Thyroid gland (tissue), 4 donors: ENCODE data around the gene ACP7.

Experiments
- POLR2A ChIP-seq, 2 donors: fragments of 450-650 bp; IDR thresholded peaks; one replicate each; pipeline ENCODE4 v1.6.1; 2017; ENCODE audit warnings: antibody characterized with exemption in 2 of 2, mild to moderate bottlenecking in 2 of 2, moderate library complexity in 1 of 2
- TF ChIP-seq, protein P1 (sequence below), 6 experiments: fragments of 200-600 bp in 3 of 6; fragments of 450-650 bp in 3 of 6; sonication (generic) in 3 of 6; IDR thresholded peaks; one replicate each; pipeline ENCODE4 v1.5.1; 2016 to 2019; ENCODE audit warnings: antibody characterized with exemption in 6 of 6, mild to moderate bottlenecking in 2 of 6, inconsistent platforms in 1 of 6, moderate library complexity in 1 of 6

DNA sequence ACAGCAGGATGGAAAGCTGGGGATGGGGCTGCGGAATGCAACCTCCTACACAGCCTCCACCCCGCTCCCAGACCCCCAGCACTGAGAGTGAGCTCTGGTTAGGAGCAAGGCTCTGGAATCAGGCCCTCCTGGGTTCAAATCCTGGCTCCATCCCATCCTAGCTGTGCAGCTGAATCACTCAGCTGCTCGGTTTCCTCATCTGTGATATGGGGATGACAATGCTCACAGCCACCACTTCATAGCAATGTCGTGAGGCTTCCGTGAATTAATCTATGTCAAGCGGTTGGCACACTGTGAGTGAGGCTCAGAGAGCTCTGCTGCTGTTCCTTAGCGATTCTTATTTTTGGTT lies 538 bp downstream of the ACP7 start:
- TF ChIP-seq, protein P1, sequence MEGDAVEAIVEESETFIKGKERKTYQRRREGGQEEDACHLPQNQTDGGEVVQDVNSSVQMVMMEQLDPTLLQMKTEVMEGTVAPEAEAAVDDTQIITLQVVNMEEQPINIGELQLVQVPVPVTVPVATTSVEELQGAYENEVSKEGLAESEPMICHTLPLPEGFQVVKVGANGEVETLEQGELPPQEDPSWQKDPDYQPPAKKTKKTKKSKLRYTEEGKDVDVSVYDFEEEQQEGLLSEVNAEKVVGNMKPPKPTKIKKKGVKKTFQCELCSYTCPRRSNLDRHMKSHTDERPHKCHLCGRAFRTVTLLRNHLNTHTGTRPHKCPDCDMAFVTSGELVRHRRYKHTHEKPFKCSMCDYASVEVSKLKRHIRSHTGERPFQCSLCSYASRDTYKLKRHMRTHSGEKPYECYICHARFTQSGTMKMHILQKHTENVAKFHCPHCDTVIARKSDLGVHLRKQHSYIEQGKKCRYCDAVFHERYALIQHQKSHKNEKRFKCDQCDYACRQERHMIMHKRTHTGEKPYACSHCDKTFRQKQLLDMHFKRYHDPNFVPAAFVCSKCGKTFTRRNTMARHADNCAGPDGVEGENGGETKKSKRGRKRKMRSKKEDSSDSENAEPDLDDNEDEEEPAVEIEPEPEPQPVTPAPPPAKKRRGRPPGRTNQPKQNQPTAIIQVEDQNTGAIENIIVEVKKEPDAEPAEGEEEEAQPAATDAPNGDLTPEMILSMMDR (IDR thresholded peaks at IDR 0.05): no peak
- no peak for TF ChIP-seq POLR2A (IDR thresholded peaks at IDR 0.05)
